ENCODE data around the gene MPDZ. TPM values are rescaled to one million over a fixed set of nuclear protein-coding genes. Genes with fewer than 3 reads are reported as not detected.

MPDZ gene
- total RNA-seq, 2 donors from 2014 or later = 2.3 to 8.1 TPM

GRCh38 chr9:13296972-13297371, 17.5 kb upstream of the MPDZ start:
- H3K9me3 ChIP-seq = no peaks in the 10 kb centered on the region

GRCh38 chr9:13295556-13295955, 16.1 kb upstream of the MPDZ start:
- H3K9ac ChIP-seq (ENCODE audit: low read depth in 2 of 2, low read length in 2 of 2) = no peak overlapping the region
- no peaks in the 10 kb centered on the region for H3K27me3 ChIP-seq

More at GRCh38 chr9:13296972-13297371, 17.5 kb upstream of the MPDZ start:
- Histone ChIP-seq H3K4me3 (no peak overlapping the region), H3K9ac (ENCODE audit: low read depth in 2 of 2, low read length in 2 of 2) (no peak overlapping the region), H3K4me1 (no peaks in the 10 kb centered on the region), H3K36me3 (no peaks in the 10 kb centered on the region), H3K27ac (no peak overlapping the region), H3K27me3 (no peaks in the 10 kb centered on the region)
- no peak for DNase-seq
- TF ChIP-seq, protein P1, sequence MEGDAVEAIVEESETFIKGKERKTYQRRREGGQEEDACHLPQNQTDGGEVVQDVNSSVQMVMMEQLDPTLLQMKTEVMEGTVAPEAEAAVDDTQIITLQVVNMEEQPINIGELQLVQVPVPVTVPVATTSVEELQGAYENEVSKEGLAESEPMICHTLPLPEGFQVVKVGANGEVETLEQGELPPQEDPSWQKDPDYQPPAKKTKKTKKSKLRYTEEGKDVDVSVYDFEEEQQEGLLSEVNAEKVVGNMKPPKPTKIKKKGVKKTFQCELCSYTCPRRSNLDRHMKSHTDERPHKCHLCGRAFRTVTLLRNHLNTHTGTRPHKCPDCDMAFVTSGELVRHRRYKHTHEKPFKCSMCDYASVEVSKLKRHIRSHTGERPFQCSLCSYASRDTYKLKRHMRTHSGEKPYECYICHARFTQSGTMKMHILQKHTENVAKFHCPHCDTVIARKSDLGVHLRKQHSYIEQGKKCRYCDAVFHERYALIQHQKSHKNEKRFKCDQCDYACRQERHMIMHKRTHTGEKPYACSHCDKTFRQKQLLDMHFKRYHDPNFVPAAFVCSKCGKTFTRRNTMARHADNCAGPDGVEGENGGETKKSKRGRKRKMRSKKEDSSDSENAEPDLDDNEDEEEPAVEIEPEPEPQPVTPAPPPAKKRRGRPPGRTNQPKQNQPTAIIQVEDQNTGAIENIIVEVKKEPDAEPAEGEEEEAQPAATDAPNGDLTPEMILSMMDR (IDR thresholded peaks at IDR 0.05) = no peak
- intact Hi-C loops (cut with DNase I) = no loop called here

GRCh38 chr9:13292782-13293181, 13.3 kb upstream of the MPDZ start:
- H3K4me3 ChIP-seq = no peak overlapping the region
- no peaks in the 10 kb centered on the region for H3K9me3 ChIP-seq
- no peaks in the 10 kb centered on the region for H3K27me3 ChIP-seq
- no peak for DNase-seq
- no peaks in the 10 kb centered on the region for H3K4me1 ChIP-seq
- H3K27ac ChIP-seq = no peak overlapping the region
- TF ChIP-seq, protein P1 (IDR thresholded peaks at IDR 0.05) = no peak
- intact Hi-C loops (cut with DNase I) = no loop called here
- no peak overlapping the region for H3K9ac ChIP-seq (ENCODE audit: low read depth in 2 of 2, low read length in 2 of 2)
- no peaks in the 10 kb centered on the region for H3K36me3 ChIP-seq

More at GRCh38 chr9:13295556-13295955, 16.1 kb upstream of the MPDZ start:
- TF ChIP-seq, protein P1 (IDR thresholded peaks at IDR 0.05) = no peak
- H3K4me1 ChIP-seq = no peaks in the 10 kb centered on the region
- no peaks in the 10 kb centered on the region for H3K9me3 ChIP-seq
- DNase-seq = no peak
- H3K4me3 ChIP-seq = no peak overlapping the region
- intact Hi-C loops (cut with DNase I) = no loop called here
- H3K27ac ChIP-seq = no peak overlapping the region
- no peaks in the 10 kb centered on the region for H3K36me3 ChIP-seq

GRCh38 chr9:13292158-13292557, 12.7 kb upstream of the MPDZ start:
- Histone ChIP-seq H3K9ac (ENCODE audit: low read depth in 2 of 2, low read length in 2 of 2) (no peak overlapping the region), H3K27me3 (no peaks in the 10 kb centered on the region), H3K4me1 (no peaks in the 10 kb centered on the region), H3K27ac (no peak overlapping the region), H3K9me3 (no peaks in the 10 kb centered on the region), H3K4me3 (no peak overlapping the region), H3K36me3 (no peaks in the 10 kb centered on the region)
- intact Hi-C loops (cut with DNase I) = no loop called here
- DNase-seq = no peak
- TF ChIP-seq, protein P1 (IDR thresholded peaks at IDR 0.05) = no peak

DNA sequence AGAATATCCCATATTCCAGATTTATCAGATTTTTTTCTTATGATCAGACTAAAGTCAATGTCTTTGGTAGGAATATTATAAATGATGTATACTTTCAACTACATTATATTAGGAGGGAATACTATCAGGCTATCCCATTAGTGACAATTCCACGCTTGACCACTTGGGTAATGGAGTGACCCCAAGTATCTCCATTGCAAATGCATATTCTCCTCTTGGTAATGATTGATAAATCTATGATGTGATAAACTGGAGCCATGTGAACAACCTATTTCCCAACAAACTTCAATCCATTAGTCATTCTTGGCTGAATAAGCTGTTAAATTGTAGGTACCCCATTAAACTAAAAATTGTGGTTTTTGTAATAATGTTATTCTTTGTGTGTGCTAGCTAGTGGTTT, 12.2 kb upstream of the MPDZ start:
- intact Hi-C loops (cut with DNase I) = no loop called here
- Histone ChIP-seq H3K27me3 (no peaks in the 10 kb centered on the region), H3K9me3 (no peaks in the 10 kb centered on the region), H3K4me1 (no peaks in the 10 kb centered on the region), H3K9ac (ENCODE audit: low read depth in 2 of 2, low read length in 2 of 2) (no peak overlapping the region), H3K36me3 (no peaks in the 10 kb centered on the region), H3K4me3 (no peak overlapping the region), H3K27ac (no peak overlapping the region)
- no peak for DNase-seq
- TF ChIP-seq, protein P1 (IDR thresholded peaks at IDR 0.05) = no peak

- Histone ChIP-seq H3K27ac (no peak overlapping the region), H3K4me3 (no peak overlapping the region), H3K9ac (ENCODE audit: low read depth in 2 of 2, low read length in 2 of 2) (no peak overlapping the region), H3K9me3 (no peaks in the 10 kb centered on the region), H3K36me3 (no peaks in the 10 kb centered on the region), H3K27me3 (no peaks in the 10 kb centered on the region), H3K4me1 (no peaks in the 10 kb centered on the region)
- intact Hi-C loops (cut with DNase I) = no loop called here
- TF ChIP-seq, protein P1 (IDR thresholded peaks at IDR 0.05) = no peak
- no peak for DNase-seq
Observed at GRCh38 chr9:13284011-13284410, 4.5 kb upstream of the MPDZ start.

Measured in colonic mucosa (tissue), 4 donors.